CD4-positive, alpha-beta T cell treated with Interleukin-15 for 1 hour (primary cell): Measurements from ENCODE around the gene ADRB2.
"Not testable (repeated sequence)": the region's sequence is repeated elsewhere in the genome, so short reads cannot be mapped to it uniquely, and the experiment has no call there.

ENCODE experiments used
- DNase-seq: peaks from one replicate; pipeline ENCODE4 v3.0.0-alpha.2; 2020

Gene ADRB2

GRCh38 chr5:148856009-148856367, 29.6 kb downstream of the ADRB2 start:
- no peak for DNase-seq

DNA sequence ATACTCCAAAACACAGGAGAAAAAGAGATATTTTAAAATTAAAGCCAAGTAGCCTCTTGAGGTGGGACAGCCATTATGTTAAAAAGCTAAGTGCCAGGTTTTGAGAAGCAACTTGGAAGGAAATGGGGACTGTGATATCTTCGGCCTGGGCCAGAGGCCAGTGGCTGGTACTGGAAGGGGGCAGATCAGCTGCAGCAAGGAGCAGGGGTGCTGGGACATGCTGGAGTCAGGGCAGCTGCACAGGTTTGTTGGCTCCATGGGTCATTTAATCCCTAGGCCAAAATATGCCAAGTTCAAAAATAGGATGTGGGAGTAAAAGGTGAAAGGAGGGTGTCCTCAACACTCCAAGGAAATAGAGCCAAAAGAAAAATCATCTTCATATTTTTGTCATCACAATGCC, 30.0 kb downstream of the ADRB2 start:
- no peak for DNase-seq

- no peak for DNase-seq
These were observed 31.1 kb downstream of the ADRB2 start for GRCh38 chr5:148857474-148857873.

GRCh38 chr5:148858106-148858505, 31.7 kb downstream of the ADRB2 start:
- DNase-seq, result no peak

- DNase-seq, result no peak
These were observed 32.1 kb downstream of the ADRB2 start for GRCh38 chr5:148858547-148858946.

GRCh38 chr5:148859703-148860102, 33.3 kb downstream of the ADRB2 start:
- DNase-seq, result no peak

DNA sequence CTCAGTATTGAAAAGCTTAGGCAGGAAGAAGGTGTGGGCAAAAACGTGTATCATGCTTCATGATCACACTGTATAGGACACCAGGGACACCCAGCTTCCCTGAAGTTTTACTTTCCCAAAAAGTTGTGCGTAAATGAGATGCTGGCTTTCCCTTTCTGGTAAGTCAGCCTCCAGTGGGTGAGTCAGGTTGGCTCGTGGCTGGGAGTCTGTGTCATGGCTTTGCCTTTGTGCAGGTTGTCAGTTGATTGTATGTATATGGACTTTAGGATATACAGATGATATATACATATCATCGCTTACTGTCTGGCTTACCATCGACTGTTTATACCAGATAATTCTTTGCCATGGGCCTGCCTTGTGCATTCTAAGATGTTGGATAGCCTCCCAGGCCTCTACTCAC, 34.2 kb downstream of the ADRB2 start:
- DNase-seq, result no peak

GRCh38 chr5:148861088-148861487, 34.7 kb downstream of the ADRB2 start:
- DNase-seq, result no peak

DNA sequence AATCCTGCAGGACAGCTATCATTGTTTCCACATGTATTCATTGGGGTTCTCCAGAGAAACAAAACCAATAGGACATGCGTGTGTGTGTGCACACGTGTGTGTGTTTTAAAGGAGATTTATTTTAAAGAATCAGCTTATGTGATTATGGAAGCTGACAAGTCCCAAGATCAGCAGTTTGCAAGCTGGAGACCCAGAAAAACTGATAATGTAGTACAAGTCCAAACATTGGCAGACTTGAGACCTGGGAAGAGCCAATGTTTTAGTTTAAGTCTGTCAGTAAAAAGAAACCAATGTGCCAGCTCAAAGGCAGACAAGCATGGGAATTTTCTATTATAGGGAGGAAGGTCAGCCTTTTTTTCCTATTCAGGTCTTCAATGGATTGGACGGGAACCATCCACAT, 35.3 kb downstream of the ADRB2 start:
- DNase-seq, result no peak

DNA sequence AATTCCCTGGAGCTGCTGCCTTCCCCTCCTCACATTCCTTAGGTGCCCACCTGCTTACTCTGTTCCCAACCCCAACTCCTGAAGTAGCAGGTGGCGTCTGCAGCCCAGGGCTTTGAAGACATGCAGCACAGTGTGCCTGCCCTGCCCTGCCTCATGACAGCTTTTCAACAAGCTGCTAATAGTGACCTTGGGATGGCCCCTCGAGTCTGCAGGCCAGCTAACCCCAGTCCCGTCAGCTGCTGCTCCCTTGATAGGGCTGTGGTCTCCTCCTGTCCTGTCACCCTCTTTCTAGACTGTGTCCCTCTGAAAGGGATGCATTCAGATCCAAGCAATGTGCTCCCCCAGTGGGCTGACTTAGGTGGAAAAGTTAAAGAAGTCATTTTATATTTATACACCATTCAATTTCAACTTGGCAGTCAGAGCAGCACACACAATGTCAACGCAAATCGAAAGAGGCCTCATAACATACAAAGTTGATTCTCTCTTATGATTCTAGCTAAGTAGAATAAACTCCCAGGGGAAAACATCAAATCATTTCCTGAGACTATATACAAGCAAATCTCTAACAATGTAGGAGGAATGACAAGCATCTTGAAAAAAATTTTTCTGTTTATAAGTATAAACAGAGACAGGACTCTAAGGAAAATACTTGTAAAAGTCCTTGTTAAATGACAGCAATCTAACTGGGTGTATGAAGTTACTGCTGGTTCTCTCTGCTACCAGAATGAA, 37.9 kb downstream of the ADRB2 start:
- no peak for DNase-seq

DNA sequence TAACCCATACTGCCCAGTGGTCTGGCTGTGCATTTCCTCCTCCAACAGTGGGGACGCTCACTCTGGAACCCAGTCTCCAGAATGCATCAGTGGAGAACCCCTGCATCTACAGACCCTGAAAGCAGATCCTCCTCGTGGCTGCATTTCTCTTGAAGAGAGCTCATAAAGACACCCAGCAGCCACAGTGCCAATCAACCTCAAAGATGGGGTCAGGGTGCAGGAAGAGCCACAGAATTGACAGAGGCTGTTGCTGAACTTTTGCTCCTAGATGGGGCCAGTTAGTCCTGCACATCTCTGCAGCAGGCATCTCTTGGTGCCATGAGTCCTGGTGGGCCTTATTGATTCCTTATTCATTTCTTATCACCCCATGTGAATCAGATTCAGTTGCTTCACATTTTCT, 39.6 kb downstream of the ADRB2 start:
- no peak for DNase-seq

DNA sequence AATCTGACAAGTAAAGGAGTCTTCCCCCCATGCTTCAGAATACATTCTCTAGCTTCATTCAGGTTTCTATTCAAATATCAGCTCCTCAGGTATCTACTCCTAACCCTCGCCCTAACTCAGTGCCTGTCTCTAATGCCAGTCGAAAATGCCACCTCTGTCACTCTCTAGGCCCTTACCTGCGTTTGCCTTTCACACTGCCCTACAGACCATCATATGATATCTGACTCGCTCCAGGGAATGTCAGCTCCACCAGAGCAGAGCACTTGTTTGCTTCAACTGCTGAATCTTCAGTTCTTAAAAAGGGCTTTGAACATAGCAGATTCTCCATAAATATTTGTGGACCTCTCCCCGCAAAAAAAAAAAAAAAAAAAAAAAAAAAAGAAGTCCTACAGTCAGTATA, 46.7 kb downstream of the ADRB2 start:
- DNase-seq, result no peak

DNA sequence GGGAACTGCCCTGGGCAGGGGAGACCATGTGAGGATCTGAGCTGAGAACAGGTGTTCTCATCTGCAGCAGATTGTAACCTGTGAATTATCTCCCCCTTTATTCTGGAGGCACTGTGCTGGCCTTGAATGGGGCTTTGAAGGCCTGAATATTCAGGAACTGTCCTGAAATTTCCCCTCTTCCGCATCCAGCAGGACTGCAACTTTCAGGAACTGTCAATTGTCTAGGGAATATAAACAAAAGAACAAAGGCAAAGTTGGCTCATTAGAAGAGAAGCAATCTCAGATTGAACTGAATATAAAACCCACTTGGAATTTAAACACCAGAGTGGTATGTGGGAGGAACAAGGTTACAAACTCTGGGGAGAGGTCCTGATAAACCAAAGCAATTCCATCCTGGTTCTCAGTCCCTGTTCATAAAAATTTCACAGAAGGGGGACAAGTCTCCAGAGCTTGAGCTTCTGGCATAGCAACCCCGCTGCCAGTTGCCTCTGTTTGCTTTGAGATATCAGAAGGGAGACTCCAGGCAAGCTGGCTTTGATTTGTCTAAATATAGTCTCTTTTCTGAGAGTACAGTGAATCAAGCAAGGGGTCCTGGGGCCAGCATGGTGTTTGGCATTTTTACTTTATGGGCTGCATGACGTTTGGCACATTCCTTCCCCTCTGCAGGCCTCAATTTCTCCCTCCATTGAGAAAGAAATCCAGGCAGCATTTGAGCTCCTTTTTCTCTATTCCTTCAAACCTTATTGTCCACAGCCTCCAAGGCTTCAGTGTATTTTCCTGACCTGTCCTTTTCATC, 47.5 kb downstream of the ADRB2 start:
- DNase-seq, result no peak

- no peak for DNase-seq
These were observed 48.9 kb downstream of the ADRB2 start for GRCh38 chr5:148875205-148875875.

GRCh38 chr5:148877436-148877835, 51.0 kb downstream of the ADRB2 start:
- not testable (repeated sequence) for DNase-seq
